Epithelial cell of esophagus (primary cell): ENCODE data around the gene HDAC4.

Source experiments
- DNase-seq: peaks from one replicate; pipeline ENCODE4 v3.0.0; 2010; ENCODE audit warnings: low read depth
- H3K4me3 ChIP-seq: 2 replicates; pipeline ENCODE4 v1.5.1; 2011; ENCODE audit warnings: mild to moderate bottlenecking, low read length, control low read depth
- CTCF ChIP-seq: IDR thresholded peaks from 2 replicates; pipeline ENCODE4 v1.5.1; 2011; ENCODE audit warnings: low read depth, mild to moderate bottlenecking, low read length, control low read depth, inconsistent platforms; ENCODE audit not compliant: insufficient read depth; ENCODE audit errors: missing control alignments

Gene HDAC4

DNA sequence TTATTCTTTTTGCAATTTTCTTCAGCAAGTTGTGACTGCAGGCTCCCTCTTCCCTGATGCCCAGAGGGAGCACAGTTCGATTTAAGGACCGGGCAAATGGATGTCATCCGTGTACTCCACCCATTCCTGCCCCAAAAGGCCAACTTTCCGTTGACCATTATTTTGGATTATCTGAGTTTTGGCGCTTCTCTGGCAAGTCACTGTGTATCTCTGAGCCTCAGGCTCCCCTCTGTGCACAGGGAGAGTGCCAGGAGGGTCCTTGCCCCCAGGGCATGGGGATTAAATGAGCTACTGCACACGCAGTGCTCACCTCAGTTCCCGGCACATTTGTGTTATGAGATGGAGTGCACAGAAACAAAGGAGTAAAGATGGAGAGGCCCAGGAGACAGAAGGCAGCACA lies 41.4 kb upstream of the HDAC4 start:
- TF ChIP-seq CTCF, result no peak
- DNase-seq, result no peak
- no peak overlapping the region for H3K4me3 ChIP-seq

DNA sequence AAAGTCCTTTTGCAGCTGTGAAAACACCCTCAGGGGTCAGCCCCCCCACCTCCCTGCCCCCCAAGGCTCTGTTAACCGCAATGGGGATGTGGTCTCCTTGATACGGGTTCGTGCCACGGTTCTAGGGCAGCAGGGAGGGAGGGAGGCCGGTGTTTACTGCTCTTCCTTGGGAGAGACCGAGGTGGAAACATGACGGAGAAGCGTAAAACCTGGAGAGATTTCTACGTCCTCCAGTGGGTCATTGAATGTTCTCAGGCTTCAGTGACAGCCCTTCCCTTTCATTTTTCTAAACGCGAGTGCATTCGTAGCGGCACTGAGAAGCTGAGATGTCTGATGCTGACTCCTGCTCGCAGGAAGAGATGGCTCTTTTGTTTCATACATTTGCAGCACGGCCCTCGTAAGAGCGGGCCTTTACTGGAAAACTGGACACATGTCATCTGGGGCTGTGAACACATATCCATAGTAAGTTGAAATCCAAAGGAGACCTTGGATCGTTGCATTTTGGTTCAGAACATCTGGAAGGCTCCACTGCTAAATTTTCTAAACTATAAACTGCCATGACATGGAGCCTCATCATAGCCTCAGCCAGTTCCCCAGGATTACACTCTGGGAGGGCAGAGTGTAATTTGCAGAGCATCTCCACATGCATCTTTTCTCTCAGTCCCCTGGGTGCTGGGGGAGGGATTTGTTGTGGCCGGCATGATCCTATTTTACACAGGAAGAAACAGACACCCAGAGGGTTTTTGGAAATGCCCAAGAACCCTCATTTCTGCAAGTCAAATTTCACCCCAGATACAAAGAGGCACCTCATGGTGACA lies 40.6 kb upstream of the HDAC4 start:
- no peak for DNase-seq
- no peak overlapping the region for H3K4me3 ChIP-seq
- TF ChIP-seq CTCF, result no peak

DNA sequence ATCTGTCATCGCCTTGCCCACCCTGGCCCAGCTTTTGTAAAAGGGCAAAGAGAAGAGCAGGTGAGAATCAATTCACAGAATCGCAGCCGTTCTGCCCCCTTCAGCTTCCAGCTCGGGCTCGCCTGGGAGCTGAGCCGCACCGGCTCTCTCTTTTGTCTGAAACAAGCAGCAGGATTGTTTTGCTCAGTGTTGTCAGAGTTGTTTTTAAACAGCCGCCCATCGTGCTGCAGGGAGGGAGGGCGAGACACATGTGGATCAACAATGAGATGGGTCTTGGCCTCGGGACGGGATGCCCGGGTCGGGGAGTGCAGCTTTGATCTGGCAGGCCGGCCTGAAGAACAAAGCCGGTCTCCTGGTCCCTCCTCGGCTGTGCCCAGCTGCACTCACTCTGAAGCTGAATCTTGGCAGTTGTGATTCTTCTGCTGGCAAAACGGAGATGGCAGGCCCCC lies 39.7 kb upstream of the HDAC4 start:
- TF ChIP-seq CTCF, result no peak
- DNase-seq, result no peak
- no peak overlapping the region for H3K4me3 ChIP-seq

DNA sequence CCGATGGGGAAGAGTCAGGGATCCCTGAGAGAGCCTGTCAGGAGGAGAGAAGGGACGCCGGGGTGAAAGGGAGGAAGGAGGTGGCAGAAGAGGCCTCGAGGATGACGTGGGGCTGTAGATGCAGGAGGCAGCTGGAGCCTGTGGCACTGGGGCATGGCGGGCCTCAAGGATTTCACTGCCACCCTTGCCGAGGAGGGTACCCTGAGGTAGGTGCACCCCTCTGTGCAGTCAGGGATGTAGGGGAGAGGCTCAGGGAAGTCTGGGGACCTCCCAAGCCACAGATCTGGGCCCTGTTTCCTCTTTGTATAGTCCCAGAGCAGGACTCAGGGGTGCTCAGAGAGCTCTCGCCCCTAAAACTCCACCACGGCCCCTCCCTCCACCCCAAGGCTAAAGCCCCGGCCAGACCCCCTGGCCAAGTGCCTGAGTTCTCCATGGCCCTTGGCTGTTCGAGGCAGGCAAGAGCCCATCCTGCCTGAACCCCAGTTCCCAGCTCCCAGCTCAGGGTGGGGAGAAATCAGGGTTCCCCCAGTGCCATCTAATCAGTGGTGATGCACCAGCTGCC lies 39.0 kb upstream of the HDAC4 start:
- no peak overlapping the region for H3K4me3 ChIP-seq
- no peak for DNase-seq
- TF ChIP-seq CTCF, result no peak

DNA sequence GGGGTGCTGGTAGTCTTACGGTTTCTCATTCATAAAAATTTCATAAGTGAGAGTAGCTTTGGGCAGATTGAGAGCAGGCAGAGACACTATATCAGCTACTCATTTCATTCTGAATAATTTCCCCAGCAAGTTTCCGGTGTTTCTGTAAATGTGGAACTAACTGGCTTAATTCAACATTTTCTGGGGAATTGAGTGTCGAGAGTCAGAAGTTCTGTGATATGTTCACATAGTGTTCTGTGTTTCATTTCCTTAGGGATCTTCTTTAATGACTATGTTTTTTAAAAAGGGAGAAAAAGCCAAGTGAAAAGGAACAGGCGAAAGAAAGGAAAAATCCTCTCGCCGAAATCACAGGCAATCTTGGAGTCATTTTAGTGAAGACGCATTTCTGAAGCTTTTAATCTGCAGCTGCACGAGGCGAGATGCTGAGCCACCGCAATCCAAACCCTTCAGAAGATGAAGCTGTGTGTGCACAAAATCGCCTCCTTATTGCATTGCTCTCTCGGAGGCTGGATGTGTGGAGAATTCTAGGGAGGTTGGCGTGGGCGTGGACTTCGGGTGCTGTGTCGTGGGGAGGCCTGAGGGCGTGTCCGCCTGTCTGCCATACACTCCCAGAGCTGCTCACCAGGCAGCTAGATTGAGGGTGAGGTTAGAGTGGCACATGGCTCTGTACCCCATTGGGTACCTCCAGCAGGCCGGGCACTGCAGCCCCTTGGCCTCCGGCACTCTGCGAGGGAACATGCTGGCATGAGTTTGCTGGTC lies 38.4 kb upstream of the HDAC4 start:
- TF ChIP-seq CTCF, result no peak
- H3K4me3 ChIP-seq, result no peak overlapping the region
- DNase-seq, result no peak

DNA sequence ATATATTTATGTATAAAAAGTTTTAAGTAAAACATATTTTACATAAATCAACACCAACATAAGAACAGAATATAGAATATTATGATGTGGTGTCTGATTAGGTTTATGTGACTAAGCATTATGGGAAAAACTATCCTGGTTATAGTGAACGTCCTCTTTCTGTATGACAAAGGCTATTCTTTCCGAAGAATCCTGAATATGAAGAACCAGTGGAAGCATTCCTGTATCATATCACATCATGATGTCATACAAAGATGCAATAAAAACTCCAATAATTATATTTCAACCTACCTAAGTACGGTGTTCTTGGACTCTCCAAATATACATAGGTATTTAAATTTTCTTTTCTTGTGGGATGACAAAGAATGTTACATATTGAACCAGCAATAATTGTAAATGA lies 37.5 kb upstream of the HDAC4 start:
- TF ChIP-seq CTCF, result no peak
- H3K4me3 ChIP-seq, result no peak overlapping the region
- no peak for DNase-seq
